GM15510 (cell line): ENCODE data around the gene LGMN.

ENCODE experiments used
- POLR2A ChIP-seq: IDR thresholded peaks from 3 replicates; pipeline ENCODE4 v1.6.1; 2011; ENCODE audit warnings: borderline replicate concordance; ENCODE audit not compliant: insufficient read length; ENCODE audit errors: extremely low read depth

Gene LGMN

DNA sequence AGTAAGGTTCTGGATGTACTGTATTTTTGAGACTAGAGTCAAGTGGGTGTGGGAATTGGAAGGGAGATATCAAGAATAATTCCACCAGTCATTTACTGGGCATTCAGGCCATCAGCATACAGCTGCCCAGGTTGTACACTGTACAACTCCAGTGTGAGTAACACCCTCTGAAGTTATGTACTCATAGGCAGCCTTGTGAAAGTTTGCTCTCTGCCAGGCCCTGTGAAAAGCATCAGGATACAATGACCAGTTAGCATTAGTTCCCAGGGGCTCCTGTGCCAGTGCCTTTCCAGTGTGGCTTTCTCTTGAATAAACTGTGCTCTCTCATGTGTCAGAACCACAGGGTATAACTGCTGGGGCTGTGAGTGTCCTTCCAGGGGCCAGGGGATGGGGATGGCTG lies 89.7 kb downstream of the LGMN start:
- no peak for TF ChIP-seq POLR2A

- TF ChIP-seq POLR2A = no peak
These were observed 90.3 kb downstream of the LGMN start for GRCh38 chr14:92658160-92658559.

DNA sequence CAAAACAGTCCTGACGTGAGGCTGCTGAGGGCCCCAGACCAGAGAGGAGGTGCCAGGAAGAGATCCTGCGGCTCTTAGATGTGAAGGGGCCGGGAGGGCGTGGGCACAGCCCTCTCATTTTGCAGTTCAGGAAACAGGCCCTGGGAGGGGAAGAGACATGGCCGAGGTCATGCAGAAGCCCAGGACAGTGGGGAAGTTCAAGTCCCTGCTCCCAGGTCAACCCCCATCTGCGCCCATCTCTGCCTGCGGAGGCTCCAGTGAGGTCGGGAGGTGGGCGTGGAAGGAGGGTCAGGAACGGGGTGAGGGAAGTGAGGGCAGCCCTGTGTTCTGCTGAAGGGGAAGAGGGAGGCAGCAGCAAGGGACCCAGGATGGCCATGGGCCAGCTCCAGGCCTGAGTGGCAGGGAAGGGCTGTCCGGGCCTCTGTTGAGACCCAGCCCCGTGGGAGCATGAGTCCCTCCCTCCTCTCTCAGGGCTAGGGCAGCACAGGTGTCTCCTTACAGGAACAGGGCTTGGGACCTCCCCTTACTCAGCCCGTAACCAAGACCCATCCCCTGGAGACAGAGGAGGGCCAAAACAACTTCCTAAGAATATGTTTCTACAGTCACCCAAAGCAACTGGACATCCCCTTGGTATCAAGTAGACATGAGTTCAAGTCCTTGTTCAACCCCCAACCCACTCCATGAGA lies 90.8 kb downstream of the LGMN start:
- TF ChIP-seq POLR2A = no peak

DNA sequence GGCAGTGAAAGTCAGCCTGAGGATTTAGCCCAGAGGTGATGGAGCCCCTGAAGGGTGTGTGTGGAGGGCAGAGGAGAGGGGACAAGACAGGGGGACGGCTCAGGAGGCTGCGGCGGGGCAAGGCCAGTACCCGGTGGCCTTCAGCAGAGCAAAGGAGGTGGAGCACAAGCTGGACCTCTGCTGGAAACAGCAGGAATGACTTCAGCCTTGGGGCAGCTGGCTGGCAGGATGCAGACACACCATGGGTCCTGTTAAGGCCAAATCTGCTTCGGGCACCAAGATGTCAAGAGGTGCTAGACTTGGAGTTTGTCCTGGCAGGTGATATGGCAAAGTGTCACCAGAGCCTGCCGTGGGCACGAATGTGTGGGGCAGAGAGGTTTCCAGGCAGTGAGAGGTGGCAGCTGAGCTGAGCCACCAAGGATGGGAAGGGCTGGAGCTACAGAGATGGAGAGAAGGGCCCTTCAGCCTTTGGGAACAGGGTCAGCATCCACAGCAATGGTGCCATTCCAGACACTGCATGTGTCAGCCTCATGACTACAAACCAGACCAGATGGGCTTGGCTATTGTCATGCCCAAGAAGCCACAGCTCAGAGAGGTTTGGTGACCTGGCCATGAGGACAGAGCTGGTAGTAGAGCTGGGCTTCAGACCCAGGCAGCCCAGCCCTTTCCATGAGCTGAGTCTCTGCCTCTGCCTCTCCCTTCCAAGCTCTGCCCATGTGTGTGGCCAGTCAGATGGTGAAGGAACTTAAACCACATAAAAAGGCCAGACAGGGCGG lies 91.9 kb downstream of the LGMN start:
- TF ChIP-seq POLR2A = no peak

- no peak for TF ChIP-seq POLR2A
These were observed 92.8 kb downstream of the LGMN start for GRCh38 chr14:92655419-92656201.

- TF ChIP-seq POLR2A = no peak
These were observed 94.1 kb downstream of the LGMN start for GRCh38 chr14:92654239-92654901.
